ENCODE measurements around the gene SERPINB5.

GRCh38 chr18:63454497-63454896, 22.3 kb upstream of the SERPINB5 start:
- TF ChIP-seq POLR2AphosphoS5 (IDR thresholded peaks at IDR 0.05; ENCODE audit: low read depth, low read length): no peak
- TF ChIP-seq TAF1 (IDR thresholded peaks at IDR 0.05; ENCODE audit: borderline replicate concordance, insufficient read depth, low read length): no peak
- TF ChIP-seq SIN3A (IDR thresholded peaks at IDR 0.05; ENCODE audit: borderline replicate concordance, insufficient read depth, low read length): no peak
- TF ChIP-seq FOXP2 (optimal IDR thresholded peaks at IDR 0.05; ENCODE audit: borderline replicate concordance, extremely low read depth, extremely low read length, insufficient read depth): no peak

Data from PFSK-1 (cell line).